GM19372 (cell line): ENCODE data around the gene GPR39.

ENCODE experiments used
- ATAC-seq: cut with Tn5 transposase; IDR thresholded peaks from one replicate; pipeline ENCODE4 v1.9.1; 2021; ENCODE audit warnings: mild to moderate bottlenecking, low read depth, moderate library complexity; ENCODE audit not compliant: unreplicated experiment

The GPR39 gene

GRCh38 chr2:132550946-132551345 is 134.3 kb downstream of the GPR39 start:
- ATAC-seq: no peak

GRCh38 chr2:132557694-132558093 is 141.1 kb downstream of the GPR39 start:
- no peak for ATAC-seq

GRCh38 chr2:132559326-132559725 is 142.7 kb downstream of the GPR39 start:
- no peak for ATAC-seq

- no peak for ATAC-seq
Measured at GRCh38 chr2:132559921-132560320, 143.3 kb downstream of the GPR39 start.

- ATAC-seq: no peak
Measured at GRCh38 chr2:132560562-132560961, 144.0 kb downstream of the GPR39 start.

DNA sequence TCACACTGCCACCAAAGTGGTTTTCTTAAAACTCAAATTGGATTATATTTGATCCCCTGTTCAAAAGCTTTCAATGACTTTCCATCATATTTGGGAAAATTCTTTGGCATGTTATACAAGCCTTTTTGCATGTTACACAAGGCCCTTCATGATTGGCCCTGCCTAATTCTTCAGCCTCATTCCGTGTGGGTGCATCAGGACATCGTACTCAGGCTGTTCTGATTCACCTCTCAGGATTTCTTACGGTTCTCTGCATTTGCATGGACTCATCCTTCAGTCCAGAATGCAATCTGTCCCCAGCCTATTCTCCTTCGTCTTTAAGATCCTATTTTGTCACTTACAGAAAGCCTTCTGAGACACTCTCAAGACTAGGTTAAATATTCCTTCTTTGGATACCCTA is 145.6 kb downstream of the GPR39 start:
- no peak for ATAC-seq

DNA sequence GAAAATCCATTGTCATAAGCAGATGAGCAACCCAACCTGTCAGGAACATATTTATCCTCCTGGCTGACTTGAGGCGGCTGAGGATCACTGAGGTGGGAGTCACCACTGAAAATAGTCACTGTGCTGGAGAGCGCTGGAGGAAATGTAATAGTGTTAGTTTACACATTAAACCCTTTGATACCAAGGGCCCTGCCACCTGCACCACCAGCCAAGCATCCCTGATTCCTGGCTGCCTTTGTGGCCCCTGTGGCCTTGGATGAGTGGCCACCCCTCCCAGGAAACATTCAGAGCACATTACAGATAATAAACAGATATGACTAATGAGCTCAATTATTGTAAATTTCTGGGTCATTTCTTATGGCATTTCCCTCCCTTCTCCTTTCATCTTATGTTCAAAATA is 147.5 kb downstream of the GPR39 start:
- ATAC-seq: no peak

DNA sequence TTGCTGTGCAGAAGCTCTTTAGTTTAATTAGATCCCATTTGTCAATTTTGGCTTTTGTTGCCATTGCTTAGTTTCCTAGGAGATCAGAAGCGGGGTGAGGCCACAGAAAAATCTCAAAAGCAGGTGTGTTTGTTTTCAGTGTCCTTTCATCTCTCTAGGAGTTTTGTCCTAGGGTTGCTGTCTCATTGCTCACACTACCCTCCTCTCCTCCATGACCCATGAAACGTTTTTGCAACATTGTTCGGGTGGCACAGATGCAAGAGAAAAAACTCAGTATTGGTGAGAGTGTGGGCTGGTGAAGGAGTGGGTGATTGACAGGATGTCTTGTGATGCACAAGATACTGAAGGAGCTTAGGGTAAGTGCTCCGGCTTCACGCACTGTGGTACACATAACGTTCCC is 149.8 kb downstream of the GPR39 start:
- no peak for ATAC-seq

GRCh38 chr2:132567682-132568081 is 151.1 kb downstream of the GPR39 start:
- no peak for ATAC-seq

- ATAC-seq: no peak
Measured at GRCh38 chr2:132568656-132569055, 152.1 kb downstream of the GPR39 start.

DNA sequence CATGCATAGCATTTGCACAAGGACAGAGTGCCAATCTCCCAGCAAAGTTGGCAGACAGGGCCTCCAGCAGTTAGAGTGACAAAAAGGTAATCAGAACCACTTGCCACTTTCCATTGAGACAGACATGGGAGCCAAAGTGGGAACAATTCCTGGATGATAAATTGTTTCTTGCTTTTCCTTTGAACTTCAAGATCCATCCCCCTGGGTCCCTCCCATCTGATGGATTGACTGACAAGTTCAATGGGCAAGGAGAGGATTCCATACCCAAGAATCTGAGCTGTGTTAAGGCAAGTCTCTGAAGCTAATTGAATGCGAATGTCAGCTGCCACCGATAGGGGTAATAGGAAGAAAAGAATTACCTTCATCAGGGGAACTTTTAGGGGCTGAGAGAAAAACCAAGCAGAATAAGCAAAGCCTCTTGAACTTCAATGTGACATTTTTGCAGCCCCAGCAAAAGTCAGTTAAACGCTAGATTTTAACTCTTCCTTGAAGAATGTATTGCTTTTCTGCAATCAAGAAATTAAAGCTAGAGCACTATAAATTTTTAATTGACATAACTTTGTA is 156.9 kb downstream of the GPR39 start:
- ATAC-seq: no peak

DNA sequence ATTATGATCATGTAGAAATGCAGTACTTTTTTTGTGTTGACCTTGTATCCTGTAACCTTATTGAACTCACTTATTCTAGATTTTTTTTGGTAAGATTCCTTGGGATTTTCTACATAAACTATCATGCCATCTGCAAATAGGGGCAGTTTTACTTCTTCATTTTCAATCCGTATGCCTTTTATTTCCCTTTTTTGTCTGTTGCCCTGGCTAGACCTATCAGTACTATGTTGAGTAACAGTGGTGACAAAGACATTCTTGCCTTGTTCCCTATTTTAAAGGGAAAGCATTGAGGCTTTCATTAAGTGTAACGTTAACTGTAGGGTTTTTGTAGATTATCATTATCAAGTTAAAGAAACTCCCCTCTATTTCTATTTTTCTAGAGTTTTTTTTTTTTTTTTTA is 161.1 kb downstream of the GPR39 start:
- no peak for ATAC-seq

DNA sequence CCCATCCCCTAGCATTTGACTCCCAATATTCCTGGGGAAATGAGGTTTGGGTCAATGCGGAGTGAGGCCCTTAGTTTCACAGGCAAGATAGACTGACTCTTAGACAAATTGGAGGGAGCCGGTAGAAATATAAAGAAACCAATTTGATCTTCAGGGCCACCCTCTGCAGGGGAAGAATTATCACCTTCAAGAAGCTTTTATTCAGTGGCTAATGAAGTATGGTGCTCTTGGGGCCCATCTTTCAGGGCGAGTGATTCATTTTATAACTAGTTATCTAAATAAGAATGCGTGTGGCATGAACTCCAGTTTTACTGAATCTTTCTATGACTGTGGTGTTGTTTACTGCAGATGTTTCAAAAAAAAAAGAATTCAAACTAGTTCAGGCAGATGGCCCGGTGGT is 165.0 kb downstream of the GPR39 start:
- no peak for ATAC-seq

DNA sequence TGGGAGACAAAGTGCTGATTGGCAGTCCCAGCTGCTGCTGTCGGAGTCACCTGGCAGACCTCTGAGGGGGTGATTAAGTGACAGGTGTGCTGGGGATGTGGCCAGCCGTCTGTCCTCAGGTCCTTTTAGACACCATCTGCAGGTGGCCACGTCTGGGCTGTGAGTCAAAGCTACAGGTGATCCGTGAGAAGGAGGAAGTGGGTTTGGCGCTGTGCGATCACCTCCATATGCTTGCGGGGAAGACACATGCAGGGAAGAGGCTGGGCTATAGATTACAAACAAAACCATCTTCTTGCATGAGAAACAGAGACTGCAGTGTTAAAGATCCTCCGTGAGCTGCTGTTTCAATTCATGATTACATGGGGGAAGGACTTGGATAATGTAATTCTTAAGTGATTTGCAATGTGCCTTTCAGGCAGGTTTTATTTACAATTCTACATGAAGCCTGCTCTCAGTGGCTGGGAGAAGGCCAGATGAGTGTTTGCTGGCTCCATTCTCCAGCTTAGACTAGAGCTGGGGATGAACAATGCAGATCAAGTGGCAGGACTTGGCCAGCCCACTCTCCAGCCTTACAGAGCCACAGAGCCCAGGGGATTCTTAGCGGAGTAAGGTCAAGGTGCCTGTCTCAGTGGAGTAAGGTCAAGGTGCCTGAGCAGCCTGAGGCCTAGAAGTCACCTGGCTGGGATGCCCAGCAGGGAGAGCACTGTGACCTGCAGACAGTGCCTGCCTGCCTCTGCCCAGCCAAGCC is 165.6 kb downstream of the GPR39 start:
- no peak for ATAC-seq

DNA sequence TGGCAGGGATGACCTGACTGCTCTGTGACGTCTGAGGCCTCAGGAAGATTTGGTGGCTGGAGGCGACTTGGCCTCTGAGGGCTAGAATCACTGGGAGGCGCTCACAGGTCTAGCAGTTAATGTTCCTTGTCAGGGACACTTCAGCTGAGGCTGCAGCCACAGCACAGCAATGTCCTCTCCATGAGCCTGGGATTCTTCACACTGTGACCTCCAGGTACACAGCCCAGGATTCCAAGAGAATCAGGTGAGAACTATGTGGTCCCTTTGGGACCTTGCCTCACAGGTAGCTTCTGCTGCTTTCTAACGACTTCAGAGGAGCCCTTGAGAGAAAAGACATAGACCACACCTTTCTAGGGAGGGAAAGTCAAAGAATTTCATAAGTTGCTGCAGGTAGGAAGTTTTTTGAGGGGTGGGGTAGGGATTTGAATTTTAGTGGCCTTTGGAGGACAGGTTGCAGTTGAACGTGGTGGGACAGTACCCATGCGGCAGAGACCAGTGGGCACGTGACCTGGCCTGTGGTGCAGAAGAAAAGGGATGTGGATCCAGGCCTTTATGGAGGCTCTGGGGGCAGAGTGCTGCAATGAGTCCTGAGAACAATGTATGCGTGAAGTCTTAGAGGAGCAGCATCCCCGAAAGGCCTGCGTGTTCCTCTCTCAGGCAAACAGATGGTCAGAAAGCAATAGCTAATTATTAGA is 167.2 kb downstream of the GPR39 start:
- ATAC-seq: no peak

- no peak for ATAC-seq
Measured at GRCh38 chr2:132584976-132585817, 168.6 kb downstream of the GPR39 start.

GRCh38 chr2:132586101-132586511 is 169.5 kb downstream of the GPR39 start:
- ATAC-seq: no peak

GRCh38 chr2:132586835-132587234 is 170.2 kb downstream of the GPR39 start:
- no peak for ATAC-seq

DNA sequence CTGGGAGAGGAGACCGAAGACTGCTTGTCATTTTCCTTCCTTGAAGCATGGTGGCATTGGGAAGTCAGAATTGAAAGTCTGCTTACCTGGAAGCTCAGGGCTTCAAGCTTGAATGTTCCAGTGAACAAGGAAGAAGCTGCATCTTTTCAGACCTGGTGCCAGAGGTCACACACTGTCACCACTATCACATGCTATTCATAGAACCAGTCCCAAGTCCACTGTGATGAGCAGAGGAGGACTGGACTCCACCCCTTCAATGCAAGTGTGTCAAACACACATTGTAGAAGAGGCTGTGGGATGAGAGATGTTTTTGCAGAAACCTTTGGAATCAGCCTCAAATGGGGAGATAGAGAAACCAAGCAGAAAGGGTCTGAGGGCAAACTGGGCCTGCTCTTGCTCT is 172.0 kb downstream of the GPR39 start:
- ATAC-seq: no peak

GRCh38 chr2:132589111-132589830 is 172.7 kb downstream of the GPR39 start:
- no peak for ATAC-seq
